Measurements from ENCODE around the gene TFE3.

DNA sequence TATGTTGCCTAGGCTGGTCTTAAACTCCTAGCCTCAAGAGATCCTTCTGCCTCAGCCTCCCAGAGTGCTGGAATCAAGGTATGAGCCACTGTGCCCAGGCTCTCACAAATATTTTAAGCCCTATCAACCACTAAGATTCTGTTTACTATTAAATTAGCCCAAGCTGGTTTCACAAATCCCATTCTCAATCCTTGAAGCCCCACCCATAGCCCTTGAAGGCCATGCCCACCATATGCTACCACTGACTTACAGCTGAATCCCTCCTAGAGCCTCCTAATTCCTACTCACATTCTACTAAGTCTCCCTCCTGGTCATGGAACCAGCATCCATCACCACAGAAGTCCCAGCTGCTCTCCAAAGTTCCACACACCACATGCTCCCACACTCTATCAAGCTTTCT lies 50.8 kb downstream of the TFE3 start:
- TF ChIP-seq ZNF232 (CRISPR knock-in tag; IDR thresholded peaks at IDR 0.05) = no peak
- TF ChIP-seq CTCF (IDR thresholded peaks at IDR 0.05) = no peak
- no peak for TF ChIP-seq ATF6 (CRISPR knock-in tag; IDR thresholded peaks at IDR 0.05)
